Measurements from ENCODE around the gene HDAC5. TPM values are rescaled to one million over a fixed set of nuclear protein-coding genes. Genes with fewer than 3 reads are reported as not detected.

The HDAC5 gene
- total RNA-seq, 1 experiment from 2014 or later = 11.5 TPM

DNA sequence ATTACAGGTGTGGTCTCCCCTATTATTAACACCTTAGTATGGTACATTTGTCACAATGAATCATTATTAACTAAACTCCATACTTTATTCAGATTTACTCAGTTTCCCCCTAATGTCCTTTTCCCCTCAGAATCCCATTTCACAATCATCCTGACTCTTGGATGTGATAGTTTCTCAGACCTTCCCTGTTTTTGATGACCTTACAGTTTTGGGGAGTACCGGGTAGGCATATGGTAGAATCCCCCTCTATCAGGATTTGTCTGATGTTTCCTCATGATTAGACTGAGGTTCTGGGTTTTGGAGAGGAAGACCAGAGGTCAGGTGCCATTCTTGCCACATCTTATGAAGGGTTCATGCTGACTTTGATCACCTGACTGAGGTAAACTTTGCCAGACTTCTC, 41.0 kb upstream of the HDAC5 start:
- intact Hi-C loops (cut with micrococcal nuclease; ENCODE audit: unreplicated experiment) = no loop called here
- H3K4me1 ChIP-seq (ENCODE audit: control insufficient read depth, insufficient read depth, low read length) = no peaks in the 10 kb centered on the region
- no peaks in the 10 kb centered on the region for H3K36me3 ChIP-seq (ENCODE audit: control insufficient read depth, insufficient read depth, low read length)
- no peaks in the 10 kb centered on the region for H3K27me3 ChIP-seq (ENCODE audit: control insufficient read depth, insufficient read depth, low read length)
- TF ChIP-seq TCF7L2 (IDR thresholded peaks at IDR 0.05; ENCODE audit: low read depth, low read length) (no peak), SIN3A (IDR thresholded peaks at IDR 0.05; ENCODE audit: borderline replicate concordance, insufficient read depth, low read depth, low read length) (no peak)
- no peak overlapping the region for H3K27ac ChIP-seq (ENCODE audit: low read length)
- no TSS peak for BruUV-seq (replicated peaks)
- ChIA-PET POLR2A (interaction anchor here (0.7 kb wide), 1 partner anchor 15 kb away, joined by 10 read pairs; no protein-coding TSS in a partner anchor), CTCF (no interaction called here)
- in situ Hi-C loops (cut with HindIII; ENCODE audit: low pct_unique_long_range_greater_than_20kb, low sequenced_read_pairs) = no loop called here
- ATAC-seq (no peak), DNase-seq (ENCODE audit: low read depth, low spot score) (no peak)
- no peaks in the 10 kb centered on the region for H3K9me3 ChIP-seq (ENCODE audit: control insufficient read depth, insufficient read depth, low read depth, low read length)
- H3K4me3 ChIP-seq (ENCODE audit: low read depth in 2 of 2, low read length in 2 of 2) = no peak overlapping the region

DNA sequence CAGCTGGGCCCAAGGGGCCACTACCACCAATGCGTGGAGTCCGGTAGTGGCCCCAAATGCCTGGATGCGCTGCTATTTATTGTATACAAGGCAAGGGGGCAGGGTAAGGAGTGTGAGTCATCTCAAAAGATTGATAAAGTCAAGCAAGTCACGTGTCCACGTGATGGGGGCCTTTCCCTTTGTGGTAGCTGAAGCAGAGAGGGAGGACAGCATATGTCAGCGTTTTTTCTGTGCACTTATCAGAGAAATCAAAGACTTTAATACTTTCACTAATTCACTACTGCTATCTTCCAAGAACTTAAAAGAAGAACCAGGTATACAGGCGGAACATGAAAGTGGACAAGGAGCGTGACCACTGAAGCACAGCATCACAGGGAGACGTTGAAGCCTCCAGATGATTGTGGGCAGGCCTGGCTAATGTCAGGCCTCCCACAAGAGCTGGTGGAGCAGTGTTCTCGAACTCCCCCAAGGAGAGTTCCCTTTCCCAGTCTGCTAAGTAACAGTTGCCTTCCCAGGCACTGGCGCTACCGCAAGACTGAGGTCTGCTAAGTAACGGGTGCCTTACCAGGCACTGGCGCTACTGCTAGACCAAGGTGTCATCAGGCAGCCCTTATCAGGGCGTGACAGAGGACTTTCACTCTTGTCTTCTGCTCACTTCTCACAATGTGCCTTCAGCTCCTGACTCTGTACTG, 36.2 kb upstream of the HDAC5 start:
- DNase-seq (ENCODE audit: low read depth, low spot score) = no peak
- TF ChIP-seq, protein P1, sequence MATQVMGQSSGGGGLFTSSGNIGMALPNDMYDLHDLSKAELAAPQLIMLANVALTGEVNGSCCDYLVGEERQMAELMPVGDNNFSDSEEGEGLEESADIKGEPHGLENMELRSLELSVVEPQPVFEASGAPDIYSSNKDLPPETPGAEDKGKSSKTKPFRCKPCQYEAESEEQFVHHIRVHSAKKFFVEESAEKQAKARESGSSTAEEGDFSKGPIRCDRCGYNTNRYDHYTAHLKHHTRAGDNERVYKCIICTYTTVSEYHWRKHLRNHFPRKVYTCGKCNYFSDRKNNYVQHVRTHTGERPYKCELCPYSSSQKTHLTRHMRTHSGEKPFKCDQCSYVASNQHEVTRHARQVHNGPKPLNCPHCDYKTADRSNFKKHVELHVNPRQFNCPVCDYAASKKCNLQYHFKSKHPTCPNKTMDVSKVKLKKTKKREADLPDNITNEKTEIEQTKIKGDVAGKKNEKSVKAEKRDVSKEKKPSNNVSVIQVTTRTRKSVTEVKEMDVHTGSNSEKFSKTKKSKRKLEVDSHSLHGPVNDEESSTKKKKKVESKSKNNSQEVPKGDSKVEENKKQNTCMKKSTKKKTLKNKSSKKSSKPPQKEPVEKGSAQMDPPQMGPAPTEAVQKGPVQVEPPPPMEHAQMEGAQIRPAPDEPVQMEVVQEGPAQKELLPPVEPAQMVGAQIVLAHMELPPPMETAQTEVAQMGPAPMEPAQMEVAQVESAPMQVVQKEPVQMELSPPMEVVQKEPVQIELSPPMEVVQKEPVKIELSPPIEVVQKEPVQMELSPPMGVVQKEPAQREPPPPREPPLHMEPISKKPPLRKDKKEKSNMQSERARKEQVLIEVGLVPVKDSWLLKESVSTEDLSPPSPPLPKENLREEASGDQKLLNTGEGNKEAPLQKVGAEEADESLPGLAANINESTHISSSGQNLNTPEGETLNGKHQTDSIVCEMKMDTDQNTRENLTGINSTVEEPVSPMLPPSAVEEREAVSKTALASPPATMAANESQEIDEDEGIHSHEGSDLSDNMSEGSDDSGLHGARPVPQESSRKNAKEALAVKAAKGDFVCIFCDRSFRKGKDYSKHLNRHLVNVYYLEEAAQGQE (IDR thresholded peaks at IDR 0.05; ENCODE audit: insufficient read depth in 1 of 2, low read depth in 2 of 2, low read length in 1 of 2) = no peak
- TF ChIP-seq TCF7L2 (IDR thresholded peaks at IDR 0.05; ENCODE audit: low read depth, low read length) (no peak), POLR2AphosphoS5 (IDR thresholded peaks at IDR 0.05; ENCODE audit: low read depth, low read length) (no peak)
- Histone ChIP-seq H3K27ac (ENCODE audit: low read length) (no peak overlapping the region), H3K9me3 (ENCODE audit: control insufficient read depth, insufficient read depth, low read depth, low read length) (no peaks in the 10 kb centered on the region), H3K36me3 (ENCODE audit: control insufficient read depth, insufficient read depth, low read length) (no peaks in the 10 kb centered on the region), H3K4me1 (ENCODE audit: control insufficient read depth, insufficient read depth, low read length) (no peaks in the 10 kb centered on the region), H3K27me3 (ENCODE audit: control insufficient read depth, insufficient read depth, low read length) (no peaks in the 10 kb centered on the region), H3K4me3 (ENCODE audit: low read depth in 2 of 2, low read length in 2 of 2) (no peak overlapping the region)
- intact Hi-C loops (cut with micrococcal nuclease; ENCODE audit: unreplicated experiment) = no loop called here
- ATAC-seq = no peak
- in situ Hi-C loops (cut with HindIII; ENCODE audit: low pct_unique_long_range_greater_than_20kb, low sequenced_read_pairs) = no loop called here
- CTCF ChIA-PET = no interaction called here
- POLR2A ChIA-PET = no interaction called here
- BruUV-seq (replicated peaks) = no TSS peak

- Histone ChIP-seq H3K27ac (ENCODE audit: low read length) (no peak overlapping the region), H3K27me3 (ENCODE audit: control insufficient read depth, insufficient read depth, low read length) (no peaks in the 10 kb centered on the region), H3K36me3 (ENCODE audit: control insufficient read depth, insufficient read depth, low read length) (no peaks in the 10 kb centered on the region), H3K9me3 (ENCODE audit: control insufficient read depth, insufficient read depth, low read depth, low read length) (no peaks in the 10 kb centered on the region), H3K4me1 (ENCODE audit: control insufficient read depth, insufficient read depth, low read length) (no peaks in the 10 kb centered on the region), H3K4me3 (ENCODE audit: low read depth in 2 of 2, low read length in 2 of 2) (no peak overlapping the region)
- DNase-seq (ENCODE audit: low read depth, low spot score) (no peak), ATAC-seq (no peak)
- in situ Hi-C loops (cut with HindIII; ENCODE audit: low pct_unique_long_range_greater_than_20kb, low sequenced_read_pairs) = no loop called here
- no peak for TF ChIP-seq TCF7L2 (IDR thresholded peaks at IDR 0.05; ENCODE audit: low read depth, low read length)
- no peak for TF ChIP-seq SIN3A (IDR thresholded peaks at IDR 0.05; ENCODE audit: borderline replicate concordance, insufficient read depth, low read depth, low read length)
- no peak for TF ChIP-seq POLR2AphosphoS5 (IDR thresholded peaks at IDR 0.05; ENCODE audit: low read depth, low read length)
- TF ChIP-seq, protein P1 (IDR thresholded peaks at IDR 0.05; ENCODE audit: insufficient read depth in 1 of 2, low read depth in 2 of 2, low read length in 1 of 2) = no peak
- TF ChIP-seq, protein P2, sequence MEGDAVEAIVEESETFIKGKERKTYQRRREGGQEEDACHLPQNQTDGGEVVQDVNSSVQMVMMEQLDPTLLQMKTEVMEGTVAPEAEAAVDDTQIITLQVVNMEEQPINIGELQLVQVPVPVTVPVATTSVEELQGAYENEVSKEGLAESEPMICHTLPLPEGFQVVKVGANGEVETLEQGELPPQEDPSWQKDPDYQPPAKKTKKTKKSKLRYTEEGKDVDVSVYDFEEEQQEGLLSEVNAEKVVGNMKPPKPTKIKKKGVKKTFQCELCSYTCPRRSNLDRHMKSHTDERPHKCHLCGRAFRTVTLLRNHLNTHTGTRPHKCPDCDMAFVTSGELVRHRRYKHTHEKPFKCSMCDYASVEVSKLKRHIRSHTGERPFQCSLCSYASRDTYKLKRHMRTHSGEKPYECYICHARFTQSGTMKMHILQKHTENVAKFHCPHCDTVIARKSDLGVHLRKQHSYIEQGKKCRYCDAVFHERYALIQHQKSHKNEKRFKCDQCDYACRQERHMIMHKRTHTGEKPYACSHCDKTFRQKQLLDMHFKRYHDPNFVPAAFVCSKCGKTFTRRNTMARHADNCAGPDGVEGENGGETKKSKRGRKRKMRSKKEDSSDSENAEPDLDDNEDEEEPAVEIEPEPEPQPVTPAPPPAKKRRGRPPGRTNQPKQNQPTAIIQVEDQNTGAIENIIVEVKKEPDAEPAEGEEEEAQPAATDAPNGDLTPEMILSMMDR (IDR thresholded peaks at IDR 0.05) = no peak
- intact Hi-C loops (cut with micrococcal nuclease; ENCODE audit: unreplicated experiment) = no loop called here
- BruUV-seq (replicated peaks) = no TSS peak
- CTCF ChIA-PET = no interaction called here
- POLR2A ChIA-PET = no interaction called here
Observed at GRCh38 chr17:44155488-44155887, 32.0 kb upstream of the HDAC5 start.
